Lower lobe of right lung (tissue), 2 donors: ENCODE measurements around the gene THRA. TPM values are rescaled to one million over a fixed set of nuclear protein-coding genes. Genes with fewer than 3 reads are reported as not detected.

Experiments used
- ATAC-seq, 2 donors: fragments of 200-7000 bp; cut with Tn5 transposase; one replicate each; pipeline ENCODE4 v1.9.1; 2020 to 2022; ENCODE audit warnings: mild to moderate bottlenecking in 2 of 2, moderate library complexity in 2 of 2
- DNase-seq: peaks from one replicate; pipeline ENCODE4 v3.0.0-alpha.2; 2020
- H3K27ac ChIP-seq: fragments of 200-600 bp; one replicate; pipeline ENCODE4 v1.8.0; 2022
- H3K27me3 ChIP-seq: fragments of 200-600 bp; one replicate; pipeline ENCODE4 v1.8.0; 2022; ENCODE audit warnings: low read depth
- H3K36me3 ChIP-seq: fragments of 200-600 bp; one replicate; pipeline ENCODE4 v1.8.0; 2022; ENCODE audit warnings: mild to moderate bottlenecking
- H3K4me1 ChIP-seq: fragments of 200-600 bp; one replicate; pipeline ENCODE4 v1.8.0; 2022
- H3K4me3 ChIP-seq: fragments of 200-600 bp; one replicate; pipeline ENCODE4 v1.8.0; 2022; ENCODE audit warnings: mild to moderate bottlenecking
- H3K9me3 ChIP-seq: fragments of 200-600 bp; one replicate; pipeline ENCODE4 v1.8.0; 2022
- intact Hi-C: fragments of 100-400 bp; cut with DNase I; formaldehyde crosslinking; loops from one replicate; pipeline ENCODE4 v1.11.0; 2022
- total RNA-seq: library from RNA; stranded (reverse); fragmentation: NEBNext Ultra II Directional; extraction: Animal tissue kit (Norgen Biotek cat#: 25700); gene quantifications from one replicate; pipeline ENCODE4 v1.2.1, GENCODE V29; 2021
- TF ChIP-seq, protein P1 (sequence below): fragments of 200-600 bp; IDR thresholded peaks from one replicate; pipeline ENCODE4 v1.8.0; 2022; ENCODE audit warnings: antibody characterized with exemption, mild to moderate bottlenecking
- donor health status: DM: no; HTN: yes; CAD: no; lungs with severe emphysema.

THRA gene
- total RNA-seq, 1 donor from 2014 or later: 50.1 TPM

GRCh38 chr17:40022497-40022896 is 40.3 kb upstream of the THRA start:
- DNase-seq (no peak), ATAC-seq (no peak)
- H3K4me1 ChIP-seq: peaks cover 85% of the 10 kb centered on the region
- no peaks in the 10 kb centered on the region for H3K9me3 ChIP-seq
- TF ChIP-seq, protein P1, sequence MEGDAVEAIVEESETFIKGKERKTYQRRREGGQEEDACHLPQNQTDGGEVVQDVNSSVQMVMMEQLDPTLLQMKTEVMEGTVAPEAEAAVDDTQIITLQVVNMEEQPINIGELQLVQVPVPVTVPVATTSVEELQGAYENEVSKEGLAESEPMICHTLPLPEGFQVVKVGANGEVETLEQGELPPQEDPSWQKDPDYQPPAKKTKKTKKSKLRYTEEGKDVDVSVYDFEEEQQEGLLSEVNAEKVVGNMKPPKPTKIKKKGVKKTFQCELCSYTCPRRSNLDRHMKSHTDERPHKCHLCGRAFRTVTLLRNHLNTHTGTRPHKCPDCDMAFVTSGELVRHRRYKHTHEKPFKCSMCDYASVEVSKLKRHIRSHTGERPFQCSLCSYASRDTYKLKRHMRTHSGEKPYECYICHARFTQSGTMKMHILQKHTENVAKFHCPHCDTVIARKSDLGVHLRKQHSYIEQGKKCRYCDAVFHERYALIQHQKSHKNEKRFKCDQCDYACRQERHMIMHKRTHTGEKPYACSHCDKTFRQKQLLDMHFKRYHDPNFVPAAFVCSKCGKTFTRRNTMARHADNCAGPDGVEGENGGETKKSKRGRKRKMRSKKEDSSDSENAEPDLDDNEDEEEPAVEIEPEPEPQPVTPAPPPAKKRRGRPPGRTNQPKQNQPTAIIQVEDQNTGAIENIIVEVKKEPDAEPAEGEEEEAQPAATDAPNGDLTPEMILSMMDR: no peak
- intact Hi-C loops: no loop called here
- H3K4me3 ChIP-seq: no peak overlapping the region
- peak overlapping the region; percentile 58 for H3K27ac ChIP-seq
- peaks cover 77% of the 10 kb centered on the region for H3K36me3 ChIP-seq
- H3K27me3 ChIP-seq: no peaks in the 10 kb centered on the region

DNA sequence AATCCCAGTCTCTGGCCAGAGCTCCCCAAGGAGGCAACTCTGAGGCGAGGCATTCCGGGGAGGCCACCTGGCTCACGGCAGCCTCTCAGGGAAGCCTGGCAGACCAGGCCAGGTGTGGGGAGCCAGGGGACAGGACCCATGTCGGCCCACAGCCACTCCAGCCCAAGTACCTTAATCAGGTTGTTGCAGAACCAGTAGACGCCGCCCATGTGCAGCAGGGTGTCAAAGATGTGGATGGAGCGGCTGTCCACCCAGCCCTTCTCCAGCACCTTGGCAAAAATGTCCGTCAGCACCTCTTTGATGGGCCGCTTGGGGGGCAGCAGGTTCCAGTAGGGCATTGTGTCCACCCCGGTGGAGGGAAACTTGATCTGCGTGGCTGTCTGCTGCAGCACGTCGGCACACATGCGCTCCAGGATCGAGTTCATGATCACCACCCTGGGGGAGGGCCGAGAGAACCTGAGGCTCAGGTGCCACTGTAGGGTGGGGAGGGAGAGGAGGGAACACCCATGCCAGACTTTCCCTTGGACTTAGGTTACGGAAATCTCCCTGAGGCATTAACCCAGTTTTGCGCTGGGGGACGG is 39.7 kb upstream of the THRA start:
- H3K4me1 ChIP-seq: peaks cover 79% of the 10 kb centered on the region
- peak; percentile 39 to 58 for ATAC-seq
- peaks cover 83% of the 10 kb centered on the region for H3K36me3 ChIP-seq

DNA sequence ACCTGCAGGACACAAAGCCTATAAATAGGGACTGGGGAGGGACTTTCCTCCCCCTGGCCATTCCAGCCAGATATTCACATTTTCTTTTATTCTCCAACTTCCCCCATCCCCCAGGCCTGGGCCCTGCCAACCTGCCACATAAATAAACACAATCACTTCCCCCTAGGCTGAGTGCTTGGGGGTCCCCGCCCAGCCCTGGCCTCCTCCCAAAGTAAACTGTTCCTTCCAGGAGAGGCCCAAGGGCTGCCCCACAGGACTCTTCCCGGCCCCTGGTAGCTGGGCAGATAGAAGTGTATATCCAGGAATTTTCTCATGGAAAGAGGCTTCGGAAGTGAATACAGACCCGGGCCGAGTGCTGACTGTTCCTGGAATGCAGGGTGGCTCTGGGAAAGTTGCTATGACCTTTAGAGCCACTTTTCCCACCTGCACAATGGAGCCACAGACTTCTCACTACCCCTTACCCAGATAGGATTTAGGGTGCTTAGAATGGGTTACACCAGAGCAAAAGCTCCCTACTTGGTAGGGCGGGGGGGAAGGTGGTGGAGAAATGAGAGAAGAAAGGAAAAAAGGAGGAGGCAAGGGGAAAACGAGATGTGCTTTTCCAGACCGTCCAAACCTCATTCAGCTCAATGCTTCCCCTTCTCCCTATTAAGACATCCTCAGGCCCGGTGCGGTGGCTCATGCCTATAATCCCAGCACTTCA is 39.0 kb upstream of the THRA start:
- peaks cover 73% of the 10 kb centered on the region for H3K4me1 ChIP-seq

More for the DNA sequence above, 39.7 kb upstream of the THRA start:
- intact Hi-C loops: no loop called here
- no peaks in the 10 kb centered on the region for H3K27me3 ChIP-seq
- peak overlapping the region; percentile 58 for H3K27ac ChIP-seq
- no peaks in the 10 kb centered on the region for H3K9me3 ChIP-seq
- no peak overlapping the region for H3K4me3 ChIP-seq
- TF ChIP-seq, protein P1: no peak
- peak; percentile 78 for DNase-seq

DNA sequence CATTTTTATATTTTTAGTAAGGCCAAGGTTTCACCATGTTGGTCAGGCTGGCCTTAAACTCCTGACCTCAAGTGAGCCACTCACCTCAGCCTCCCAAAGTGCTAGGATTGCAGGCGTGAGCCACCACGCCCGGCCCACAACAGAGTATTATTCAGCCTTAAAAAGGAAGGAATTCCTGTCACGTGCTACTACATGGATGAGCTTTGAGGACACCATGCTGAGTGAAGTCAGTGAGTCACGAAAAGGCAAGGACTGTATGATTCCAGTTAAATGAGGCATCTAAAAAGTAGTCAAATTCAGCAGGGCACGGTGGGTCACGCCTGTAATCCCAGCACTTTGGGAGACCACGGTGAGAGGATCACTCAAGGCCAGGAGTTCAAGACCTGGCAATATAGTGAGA is 37.9 kb upstream of the THRA start:
- TF ChIP-seq, protein P1: no peak
- intact Hi-C loops: no loop called here

More for the DNA sequence above, 39.0 kb upstream of the THRA start:
- DNase-seq: peak; percentile 86
- Histone ChIP-seq H3K36me3 (peaks cover 89% of the 10 kb centered on the region), H3K9me3 (no peaks in the 10 kb centered on the region), H3K27ac (peak overlapping the region; percentile 58), H3K27me3 (no peaks in the 10 kb centered on the region), H3K4me3 (no peak overlapping the region)
- TF ChIP-seq, protein P1: no peak
- intact Hi-C loops: no loop called here
- ATAC-seq: peak; percentile 66 to 75

GRCh38 chr17:40025559-40025958 is 37.2 kb upstream of the THRA start:
- no peak overlapping the region for H3K4me3 ChIP-seq
- TF ChIP-seq, protein P1: no peak
- peak overlapping the region; percentile 37 for H3K27ac ChIP-seq
- peaks cover 67% of the 10 kb centered on the region for H3K4me1 ChIP-seq
- H3K36me3 ChIP-seq: peaks cover 93% of the 10 kb centered on the region
- DNase-seq (no peak), ATAC-seq (peak; percentile 38 to 55)
- H3K27me3 ChIP-seq: no peaks in the 10 kb centered on the region
- no peaks in the 10 kb centered on the region for H3K9me3 ChIP-seq
- intact Hi-C loops: no loop called here

More for the DNA sequence above, 37.9 kb upstream of the THRA start:
- DNase-seq (no peak), ATAC-seq (no peak)
- Histone ChIP-seq H3K27ac (peak overlapping the region; percentile 37), H3K4me3 (no peak overlapping the region), H3K27me3 (no peaks in the 10 kb centered on the region), H3K9me3 (no peaks in the 10 kb centered on the region), H3K36me3 (peaks cover 93% of the 10 kb centered on the region), H3K4me1 (peaks cover 71% of the 10 kb centered on the region)
